ENCODE data around the gene JMJD1C.

GRCh38 chr10:63154546-63155387 lies 311.0 kb downstream of the JMJD1C start:
- TF ChIP-seq, protein P1, sequence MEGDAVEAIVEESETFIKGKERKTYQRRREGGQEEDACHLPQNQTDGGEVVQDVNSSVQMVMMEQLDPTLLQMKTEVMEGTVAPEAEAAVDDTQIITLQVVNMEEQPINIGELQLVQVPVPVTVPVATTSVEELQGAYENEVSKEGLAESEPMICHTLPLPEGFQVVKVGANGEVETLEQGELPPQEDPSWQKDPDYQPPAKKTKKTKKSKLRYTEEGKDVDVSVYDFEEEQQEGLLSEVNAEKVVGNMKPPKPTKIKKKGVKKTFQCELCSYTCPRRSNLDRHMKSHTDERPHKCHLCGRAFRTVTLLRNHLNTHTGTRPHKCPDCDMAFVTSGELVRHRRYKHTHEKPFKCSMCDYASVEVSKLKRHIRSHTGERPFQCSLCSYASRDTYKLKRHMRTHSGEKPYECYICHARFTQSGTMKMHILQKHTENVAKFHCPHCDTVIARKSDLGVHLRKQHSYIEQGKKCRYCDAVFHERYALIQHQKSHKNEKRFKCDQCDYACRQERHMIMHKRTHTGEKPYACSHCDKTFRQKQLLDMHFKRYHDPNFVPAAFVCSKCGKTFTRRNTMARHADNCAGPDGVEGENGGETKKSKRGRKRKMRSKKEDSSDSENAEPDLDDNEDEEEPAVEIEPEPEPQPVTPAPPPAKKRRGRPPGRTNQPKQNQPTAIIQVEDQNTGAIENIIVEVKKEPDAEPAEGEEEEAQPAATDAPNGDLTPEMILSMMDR (IDR thresholded peaks at IDR 0.05) = no peak
- TF ChIP-seq EZH2 (IDR thresholded peaks at IDR 0.05) = no peak
